PFSK-1 (cell line): ENCODE measurements around the gene CPLX4.

ENCODE experiments used
- TAF1 ChIP-seq: IDR thresholded peaks from 2 replicates; pipeline ENCODE4 v1.6.1; 2012; ENCODE audit warnings: low read length, control low read depth, borderline replicate concordance; ENCODE audit not compliant: insufficient read depth
- TF ChIP-seq, protein P1 (sequence below), 2 experiments: IDR thresholded peaks; 2 replicates each; pipeline versions ENCODE4 v1.6.1 to v1.8.0; 2011 to 2012; ENCODE audit warnings: low read depth in 2 of 2, low read length in 2 of 2, control low read depth in 1 of 2, inconsistent platforms in 1 of 2, mild to moderate bottlenecking in 1 of 2, moderate library complexity in 1 of 2; ENCODE audit not compliant: insufficient read depth in 1 of 2

DNA sequence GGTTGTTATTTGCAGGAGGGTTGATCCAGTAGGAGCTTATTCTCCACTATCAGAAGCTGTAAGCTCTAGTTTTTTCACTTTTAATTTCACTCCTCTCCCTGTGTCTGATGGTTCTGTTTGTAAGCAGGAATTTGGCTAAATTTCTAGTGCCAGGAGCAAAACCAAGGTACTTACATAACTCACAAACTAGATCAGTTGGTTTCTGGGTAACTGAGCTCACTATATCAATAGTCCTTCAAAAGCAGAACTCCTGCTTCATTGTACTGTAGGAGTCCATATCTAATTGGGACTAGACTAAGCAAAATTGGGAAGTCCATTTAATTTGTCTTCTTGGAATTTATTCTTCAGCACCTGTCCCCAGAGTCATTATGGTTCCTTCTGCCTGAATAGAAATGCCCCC lies 25.1 kb downstream of the CPLX4 start:
- TF ChIP-seq, protein P1, sequence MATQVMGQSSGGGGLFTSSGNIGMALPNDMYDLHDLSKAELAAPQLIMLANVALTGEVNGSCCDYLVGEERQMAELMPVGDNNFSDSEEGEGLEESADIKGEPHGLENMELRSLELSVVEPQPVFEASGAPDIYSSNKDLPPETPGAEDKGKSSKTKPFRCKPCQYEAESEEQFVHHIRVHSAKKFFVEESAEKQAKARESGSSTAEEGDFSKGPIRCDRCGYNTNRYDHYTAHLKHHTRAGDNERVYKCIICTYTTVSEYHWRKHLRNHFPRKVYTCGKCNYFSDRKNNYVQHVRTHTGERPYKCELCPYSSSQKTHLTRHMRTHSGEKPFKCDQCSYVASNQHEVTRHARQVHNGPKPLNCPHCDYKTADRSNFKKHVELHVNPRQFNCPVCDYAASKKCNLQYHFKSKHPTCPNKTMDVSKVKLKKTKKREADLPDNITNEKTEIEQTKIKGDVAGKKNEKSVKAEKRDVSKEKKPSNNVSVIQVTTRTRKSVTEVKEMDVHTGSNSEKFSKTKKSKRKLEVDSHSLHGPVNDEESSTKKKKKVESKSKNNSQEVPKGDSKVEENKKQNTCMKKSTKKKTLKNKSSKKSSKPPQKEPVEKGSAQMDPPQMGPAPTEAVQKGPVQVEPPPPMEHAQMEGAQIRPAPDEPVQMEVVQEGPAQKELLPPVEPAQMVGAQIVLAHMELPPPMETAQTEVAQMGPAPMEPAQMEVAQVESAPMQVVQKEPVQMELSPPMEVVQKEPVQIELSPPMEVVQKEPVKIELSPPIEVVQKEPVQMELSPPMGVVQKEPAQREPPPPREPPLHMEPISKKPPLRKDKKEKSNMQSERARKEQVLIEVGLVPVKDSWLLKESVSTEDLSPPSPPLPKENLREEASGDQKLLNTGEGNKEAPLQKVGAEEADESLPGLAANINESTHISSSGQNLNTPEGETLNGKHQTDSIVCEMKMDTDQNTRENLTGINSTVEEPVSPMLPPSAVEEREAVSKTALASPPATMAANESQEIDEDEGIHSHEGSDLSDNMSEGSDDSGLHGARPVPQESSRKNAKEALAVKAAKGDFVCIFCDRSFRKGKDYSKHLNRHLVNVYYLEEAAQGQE (IDR thresholded peaks at IDR 0.05; ENCODE audit: insufficient read depth in 1 of 2, low read depth in 2 of 2, low read length in 2 of 2), result no peak
- no peak for TF ChIP-seq TAF1
